Ectodermal cell (in vitro differentiated cells): ENCODE results near the gene C19orf38.
A peak's percentile ranks its signal among the peaks of the same experiment; 100 is the strongest.
"Not testable (repeated sequence)": the region's sequence is repeated elsewhere in the genome, so short reads cannot be mapped to it uniquely, and the experiment has no call there.

Source experiments
- H3K27ac ChIP-seq: 2 replicates; pipeline ENCODE4 v1.7.0; 2013; ENCODE audit warnings: mild to moderate bottlenecking, low read depth, low read length; ENCODE audit not compliant: insufficient read depth, poor library complexity, severe bottlenecking
- H3K27me3 ChIP-seq: 2 replicates; pipeline ENCODE4 v1.7.0; 2013; ENCODE audit warnings: mild to moderate bottlenecking, low read length; ENCODE audit not compliant: insufficient read depth, control insufficient read depth, poor library complexity, severe bottlenecking
- H3K36me3 ChIP-seq: one replicate; pipeline ENCODE4 v1.7.0; 2013; ENCODE audit warnings: low read length; ENCODE audit not compliant: control insufficient read depth, insufficient read depth
- H3K4me1 ChIP-seq: one replicate; pipeline ENCODE4 v1.7.0; 2013; ENCODE audit warnings: low read length; ENCODE audit not compliant: control insufficient read depth, insufficient read depth
- H3K4me3 ChIP-seq: 2 replicates; pipeline ENCODE4 v1.7.0; 2013; ENCODE audit warnings: low read depth, low read length, control low read depth; ENCODE audit not compliant: insufficient read depth
- H3K9me3 ChIP-seq: 2 replicates; pipeline ENCODE4 v1.7.0; 2013; ENCODE audit warnings: mild to moderate bottlenecking, low read length, moderate library complexity; ENCODE audit not compliant: control insufficient read depth
- WGBS, 2 experiments: methylation state at CpG; one replicate each; pipeline ENCODE4 v1.1.7; 2013; ENCODE audit warnings: missing lambda C conversion rate in 2 of 2; 5-methylcytosine and 5-hydroxymethylcytosine counted together

The C19orf38 gene

GRCh38 chr19:10876459-10877240 is 28.4 kb downstream of the C19orf38 start:
- Histone ChIP-seq H3K36me3 (no peaks in the 10 kb centered on the region), H3K27ac (no peak overlapping the region), H3K27me3 (no peaks in the 10 kb centered on the region), H3K9me3 (no peaks in the 10 kb centered on the region), H3K4me3 (no peak overlapping the region), H3K4me1 (peaks cover 29% of the 10 kb centered on the region)
- 88 to 94% methylated on average over 10 of the region's 10 CpGs for WGBS, 2 experiments

GRCh38 chr19:10877608-10878007 is 29.4 kb downstream of the C19orf38 start:
- not testable (repeated sequence) for H3K36me3 ChIP-seq, H3K27me3 ChIP-seq, H3K4me3 ChIP-seq, H3K27ac ChIP-seq, H3K9me3 ChIP-seq
- WGBS, 2 experiments: 92 to 95% methylated on average over 9 of the region's 9 CpGs
- peaks cover 38% of the 10 kb centered on the region for H3K4me1 ChIP-seq

- 93 to 96% methylated on average over 3 of the region's 3 CpGs for WGBS, 2 experiments
- no peaks in the 10 kb centered on the region for H3K9me3 ChIP-seq
- H3K27ac ChIP-seq: peak overlapping the region; percentile 36
- H3K4me3 ChIP-seq: no peak overlapping the region
- H3K4me1 ChIP-seq: peaks cover 33% of the 10 kb centered on the region
- no peaks in the 10 kb centered on the region for H3K27me3 ChIP-seq
- no peaks in the 10 kb centered on the region for H3K36me3 ChIP-seq
These were observed 30.0 kb downstream of the C19orf38 start for GRCh38 chr19:10878253-10878652.

- Histone ChIP-seq H3K4me1 (peaks cover 47% of the 10 kb centered on the region), H3K9me3 (no peaks in the 10 kb centered on the region), H3K36me3 (no peaks in the 10 kb centered on the region), H3K27ac (peak overlapping the region; percentile 82), H3K27me3 (no peaks in the 10 kb centered on the region), H3K4me3 (no peak overlapping the region)
- WGBS, 2 experiments: 43 to 46% methylated on average over 14 of the region's 14 CpGs
These were observed 33.3 kb downstream of the C19orf38 start for GRCh38 chr19:10881403-10882107.

- H3K27me3 ChIP-seq: no peaks in the 10 kb centered on the region
- WGBS, 2 experiments: 77 to 81% methylated on average over 9 of the region's 9 CpGs
- H3K4me1 ChIP-seq: peaks cover 52% of the 10 kb centered on the region
- H3K27ac ChIP-seq: peak overlapping the region; percentile 82
- H3K9me3 ChIP-seq: no peaks in the 10 kb centered on the region
- no peaks in the 10 kb centered on the region for H3K36me3 ChIP-seq
- H3K4me3 ChIP-seq: no peak overlapping the region
These were observed 33.9 kb downstream of the C19orf38 start for GRCh38 chr19:10882108-10882457.

- WGBS, 2 experiments: 86 to 92% methylated on average over 2 of the region's 2 CpGs
- H3K4me1 ChIP-seq: peaks cover 71% of the 10 kb centered on the region
- H3K9me3 ChIP-seq: no peaks in the 10 kb centered on the region
- no peak overlapping the region for H3K27ac ChIP-seq
- H3K4me3 ChIP-seq: no peak overlapping the region
- H3K36me3 ChIP-seq: no peaks in the 10 kb centered on the region
- no peaks in the 10 kb centered on the region for H3K27me3 ChIP-seq
These were observed 36.1 kb downstream of the C19orf38 start for GRCh38 chr19:10884274-10884673.

GRCh38 chr19:10885201-10886169 is 37.3 kb downstream of the C19orf38 start:
- 66 to 71% methylated on average over 20 of the region's 20 CpGs for WGBS, 2 experiments
- H3K4me1 ChIP-seq: peaks cover 60% of the 10 kb centered on the region
- H3K27ac ChIP-seq: no peak overlapping the region

GRCh38 chr19:10887616-10888367 is 39.6 kb downstream of the C19orf38 start:
- Histone ChIP-seq H3K4me3 (no peak overlapping the region), H3K27me3 (no peaks in the 10 kb centered on the region), H3K4me1 (peaks cover 55% of the 10 kb centered on the region), H3K27ac (peak overlapping the region; percentile 67), H3K36me3 (no peaks in the 10 kb centered on the region), H3K9me3 (no peaks in the 10 kb centered on the region)
- WGBS, 2 experiments: 71 to 74% methylated on average over 9 of the region's 9 CpGs

More at GRCh38 chr19:10885201-10886169, 37.3 kb downstream of the C19orf38 start:
- Histone ChIP-seq H3K27me3 (no peaks in the 10 kb centered on the region), H3K9me3 (no peaks in the 10 kb centered on the region), H3K4me3 (no peak overlapping the region), H3K36me3 (no peaks in the 10 kb centered on the region)

- H3K9me3 ChIP-seq: no peaks in the 10 kb centered on the region
- peak overlapping the region; percentile 67 for H3K27ac ChIP-seq
- H3K4me3 ChIP-seq: no peak overlapping the region
- no peaks in the 10 kb centered on the region for H3K27me3 ChIP-seq
- no peaks in the 10 kb centered on the region for H3K36me3 ChIP-seq
- H3K4me1 ChIP-seq: peaks cover 55% of the 10 kb centered on the region
- WGBS, 2 experiments: 8 to 13% methylated on average over 13 of the region's 13 CpGs
These were observed 40.2 kb downstream of the C19orf38 start for GRCh38 chr19:10888421-10888866.
